ENCODE data around the gene VWA3B.
"Not testable (repeated sequence)": the region's sequence is repeated elsewhere in the genome, so short reads cannot be mapped to it uniquely, and the experiment has no call there.

VWA3B gene

GRCh38 chr2:98299211-98299905 lies 212.4 kb downstream of the VWA3B start:
- no peak for DNase-seq

GRCh38 chr2:98300141-98300874 lies 213.3 kb downstream of the VWA3B start:
- DNase-seq, result no peak

GRCh38 chr2:98301469-98301868 lies 214.5 kb downstream of the VWA3B start:
- no peak for DNase-seq

GRCh38 chr2:98307131-98307696 lies 220.2 kb downstream of the VWA3B start:
- not testable (repeated sequence) for DNase-seq

GRCh38 chr2:98308068-98308467 lies 221.1 kb downstream of the VWA3B start:
- peak; percentile 23 for DNase-seq

GRCh38 chr2:98308532-98308931 lies 221.6 kb downstream of the VWA3B start:
- no peak for DNase-seq

GRCh38 chr2:98309580-98309979 lies 222.6 kb downstream of the VWA3B start:
- DNase-seq, result no peak

- no peak for DNase-seq
These were observed 223.0 kb downstream of the VWA3B start for GRCh38 chr2:98310010-98310409.

GRCh38 chr2:98311090-98311489 lies 224.1 kb downstream of the VWA3B start:
- DNase-seq, result no peak

GRCh38 chr2:98311771-98312545 lies 225.0 kb downstream of the VWA3B start:
- DNase-seq, result no peak

- no peak for DNase-seq
These were observed 226.7 kb downstream of the VWA3B start for GRCh38 chr2:98313492-98314250.

GRCh38 chr2:98314251-98314650 lies 227.3 kb downstream of the VWA3B start:
- DNase-seq, result no peak

- no peak for DNase-seq
These were observed 229.0 kb downstream of the VWA3B start for GRCh38 chr2:98315957-98316356.

GRCh38 chr2:98317214-98317613 lies 230.2 kb downstream of the VWA3B start:
- no peak for DNase-seq

- not testable (repeated sequence) for DNase-seq
These were observed 233.2 kb downstream of the VWA3B start for GRCh38 chr2:98320171-98320570.

GRCh38 chr2:98324181-98324580 lies 237.2 kb downstream of the VWA3B start:
- DNase-seq, result peak; percentile 56

- no peak for DNase-seq
These were observed 240.8 kb downstream of the VWA3B start for GRCh38 chr2:98327776-98328175.

GRCh38 chr2:98329549-98329948 lies 242.6 kb downstream of the VWA3B start:
- DNase-seq, result no peak

- no peak for DNase-seq
These were observed 246.0 kb downstream of the VWA3B start for GRCh38 chr2:98332989-98333388.

- DNase-seq, result peak; percentile 62
These were observed 247.0 kb downstream of the VWA3B start for GRCh38 chr2:98333922-98334321.

- peak; percentile 97 for DNase-seq
These were observed 247.6 kb downstream of the VWA3B start for GRCh38 chr2:98334439-98335078.

GRCh38 chr2:98335271-98335670 lies 248.3 kb downstream of the VWA3B start:
- no peak for DNase-seq
